Endothelial cell of umbilical vein (primary cell): Measurements from ENCODE around the gene DZIP1. TPM values are rescaled to one million over a fixed set of nuclear protein-coding genes. Genes with fewer than 3 reads are reported as not detected.

ENCODE experiments used
- BruUV-seq: library from RNA; stranded (reverse); fragments of 400-500 nt; replicated peaks from 2 replicates; lab custom pipeline; 2021; lab: Mats Ljungman, UMichigan
- CTCF ChIA-PET: fragments of 300-600, 350-600 bp; sonication (Branson Sonifier 250); formaldehyde crosslinking; loops from one replicate; lab custom pipeline; 2021; ENCODE audit warnings: antibody characterized with exemption, inconsistent platforms; lab: Charles Lee
- POLR2A ChIA-PET: fragments of 300-600, 350-600 bp; sonication (Branson Sonifier 250); formaldehyde crosslinking; loops from one replicate; lab custom pipeline; 2021; ENCODE audit warnings: antibody characterized with exemption, inconsistent platforms; lab: Charles Lee
- DNase-seq: peaks from one replicate; pipeline ENCODE4 v3.0.0-alpha.2; 2011; ENCODE audit warnings: low read depth, low spot score
- FAIRE-seq: peaks from 2 replicates; lab custom pipeline; 2011; peaks lifted over from hg19 to GRCh38; lab: Jason Lieb, UNC
- H2AFZ ChIP-seq: 2 replicates; pipeline ENCODE4 v1.6.0; 2012; ENCODE audit warnings: low read depth, low read length, control low read depth, inconsistent platforms
- H3K27ac ChIP-seq: 2 replicates; pipeline ENCODE4 v1.5.1; 2011; ENCODE audit warnings: low read depth, mild to moderate bottlenecking, control low read depth, low read length, moderate library complexity; ENCODE audit not compliant: insufficient read depth
- H3K27me3 ChIP-seq, 2 experiments: 2 replicates each; pipeline versions ENCODE4 v1.6.0 to v1.6.1; 2011; ENCODE audit warnings: low read length in 2 of 2, mixed read lengths in 1 of 2; ENCODE audit not compliant: control insufficient read depth in 2 of 2, insufficient read depth in 2 of 2
- H3K36me3 ChIP-seq, 2 experiments: 2 replicates in 1 of 2; 3 replicates in 1 of 2; pipeline ENCODE4 v1.5.1; 2011; ENCODE audit warnings: low read length in 2 of 2, mild to moderate bottlenecking in 1 of 2, moderate library complexity in 1 of 2; ENCODE audit not compliant: control insufficient read depth in 2 of 2, insufficient read depth in 2 of 2; ENCODE audit errors: extremely low read depth in 1 of 2
- H3K4me1 ChIP-seq: 3 replicates; pipeline ENCODE4 v1.5.1; 2011; ENCODE audit warnings: mild to moderate bottlenecking, low read length; ENCODE audit not compliant: control insufficient read depth, insufficient read depth; ENCODE audit errors: extremely low read depth
- H3K4me2 ChIP-seq: 2 replicates; pipeline ENCODE4 v1.6.1; 2011; ENCODE audit warnings: low read length, control low read depth, mixed read lengths; ENCODE audit not compliant: insufficient read depth
- H3K4me3 ChIP-seq, 3 experiments: fragments of 200-600 bp in 1 of 3; sonication (generic), shearing (Covaris generic) in 1 of 3; replicated peaks in 1 of 3; 2 replicates each; pipeline ENCODE4 v1.5.1; 2011 to 2016; ENCODE audit warnings: control low read depth in 3 of 3, low read length in 3 of 3, mild to moderate bottlenecking in 2 of 3, inconsistent platforms in 1 of 3, low read depth in 1 of 3, moderate library complexity in 1 of 3; ENCODE audit not compliant: insufficient read depth in 1 of 3
- H3K79me2 ChIP-seq: 2 replicates; pipeline ENCODE4 v1.6.0; 2012; ENCODE audit warnings: low read length, inconsistent platforms; ENCODE audit not compliant: control insufficient read depth, insufficient read depth
- H3K9ac ChIP-seq: replicated peaks from 2 replicates; pipeline ENCODE3; 2011; ENCODE audit warnings: low read length, control low read depth; ENCODE audit not compliant: insufficient read depth; ENCODE audit errors: extremely low read depth
- H3K9me1 ChIP-seq: replicated peaks from 3 replicates; pipeline ENCODE4 v1.6.0; 2011; ENCODE audit warnings: mild to moderate bottlenecking, low read length; ENCODE audit not compliant: control insufficient read depth, insufficient read depth; ENCODE audit errors: extremely low read depth
- H3K9me3 ChIP-seq: replicated peaks from 2 replicates; pipeline ENCODE4 v1.5.1; 2012; ENCODE audit warnings: low read length, inconsistent platforms; ENCODE audit not compliant: control insufficient read depth, insufficient read depth
- H4K20me1 ChIP-seq: replicated peaks from 2 replicates; pipeline ENCODE3; 2011; ENCODE audit warnings: mild to moderate bottlenecking, low read length; ENCODE audit not compliant: control insufficient read depth, insufficient read depth; ENCODE audit errors: extremely low read depth
- CTCF ChIP-seq, 2 donors: IDR thresholded peaks; 1 replicate in 1 of 2; 2 replicates in 1 of 2; pipeline ENCODE4 v1.5.1; 2011; ENCODE audit warnings: low read length in 2 of 2, mild to moderate bottlenecking in 2 of 2, moderate library complexity in 2 of 2, control low read depth in 1 of 2, inconsistent platforms in 1 of 2, low read depth in 1 of 2; ENCODE audit not compliant: insufficient read depth in 1 of 2; ENCODE audit errors: extremely low read depth in 1 of 2
- EZH2 ChIP-seq: IDR thresholded peaks from 2 replicates; pipeline ENCODE4 v1.6.1; 2012; ENCODE audit warnings: borderline replicate concordance, low read depth, mild to moderate bottlenecking, moderate library complexity, low read length, inconsistent platforms; ENCODE audit not compliant: severe bottlenecking
- FOS ChIP-seq: IDR thresholded peaks from 2 replicates; pipeline ENCODE4 v1.6.1; 2011; ENCODE audit warnings: mild to moderate bottlenecking, low read length, moderate library complexity, borderline replicate concordance; ENCODE audit not compliant: insufficient read depth
- GATA2 ChIP-seq: IDR thresholded peaks from 2 replicates; pipeline ENCODE4 v1.7.0; 2011; ENCODE audit warnings: low read depth, mild to moderate bottlenecking, moderate library complexity, mixed read lengths, low read length; ENCODE audit not compliant: insufficient read length, insufficient read depth
- JUN ChIP-seq: IDR thresholded peaks from 2 replicates; pipeline ENCODE4 v1.6.1; 2011; ENCODE audit warnings: borderline replicate concordance, low read depth; ENCODE audit not compliant: insufficient read length, insufficient read depth
- MAX ChIP-seq: IDR thresholded peaks from 2 replicates; pipeline ENCODE4 v1.6.1; 2011; ENCODE audit not compliant: insufficient read depth, insufficient read length
- MYC ChIP-seq: IDR thresholded peaks from one replicate; pipeline ENCODE4 v1.6.1; 2011; ENCODE audit warnings: mild to moderate bottlenecking, low read depth, low read length
- POLR2A ChIP-seq: IDR thresholded peaks from 2 replicates; pipeline ENCODE4 v1.6.1; 2012; ENCODE audit warnings: low read depth, mild to moderate bottlenecking, control low read depth, low read length
- POLR2AphosphoS5 ChIP-seq: IDR thresholded peaks from 2 replicates; pipeline ENCODE4 v1.6.1; 2012; ENCODE audit warnings: low read depth, mild to moderate bottlenecking, control low read depth, low read length, moderate library complexity; ENCODE audit not compliant: insufficient read depth
- dilution Hi-C: fragments of 300-500 bp; cut with MboI; formaldehyde crosslinking; loops from one replicate; pipeline ENCODE4 v1.15.0; 2019; ENCODE audit warnings: low sequenced_read_pairs; ENCODE audit not compliant: extremely low pct_ligation_motif_present
- intact Hi-C: fragments of 100-400 bp; cut with micrococcal nuclease; formaldehyde crosslinking; loops from one replicate; pipeline ENCODE4 v1.10.0; 2022
- polyA plus RNA-seq, 4 experiments: library from polyadenylated mRNA; depleted of rRNA in 3 of 4; stranded (reverse) in 3 of 4; unstranded in 1 of 4; fragments of >200 nt; gene quantifications; 2 replicates each; pipeline versions ENCODE4 v1.2.1 to v1.2.3, GENCODE V29; 2011 to 2012; ENCODE audit warnings: missing spikeins in 1 of 4
- total RNA-seq: library from RNA; stranded (reverse); gene quantifications from 2 replicates; pipeline ENCODE4 v1.2.3, GENCODE V29; 2021

Gene DZIP1
- total and polyA plus RNA-seq, 2 donors (not counting 3 experiments of a cell fraction or from before 2014, with no cell fraction given) = 8.6 to 32.1 TPM

- TF ChIP-seq EZH2 (no peak), JUN (no peak), GATA2 (no peak), FOS (no peak), POLR2AphosphoS5 (no peak), CTCF (IDR thresholded peaks at IDR 0.05; ENCODE audit: extremely low read depth in 1 of 2, insufficient read depth in 1 of 2, low read depth in 1 of 2, low read length in 2 of 2) (no peak), POLR2A (no peak), MYC (no peak), MAX (no peak)
- Histone ChIP-seq H3K9me1 (no peaks in the 10 kb centered on the region), H3K9me3 (no peaks in the 10 kb centered on the region), H2AFZ (no peak overlapping the region), H3K4me2 (no peak overlapping the region), H3K4me3 (no peak overlapping the region), H3K36me3 (no peaks in the 10 kb centered on the region), H3K79me2 (no peaks in the 10 kb centered on the region), H3K4me1 (no peaks in the 10 kb centered on the region), H4K20me1 (no peaks in the 10 kb centered on the region), H3K27ac (no peak overlapping the region), H3K9ac (no peak overlapping the region), H3K27me3 (peaks cover 0 to 3% of the 10 kb centered on the region in 2 experiments)
- DNase-seq (no peak), FAIRE-seq (no peak)
- dilution Hi-C loops = no loop called here
- no TSS peak for BruUV-seq
- CTCF ChIA-PET = interaction anchor here (0.6 to 6.4 kb wide), 2 partner anchors 10 to 163 kb away, joined by 3 to 34 read pairs; no protein-coding TSS in a partner anchor
- POLR2A ChIA-PET = interaction anchor here (0.6 kb wide), 1 partner anchor 11 kb away, joined by 4 read pairs; no protein-coding TSS in a partner anchor
- intact Hi-C loops = no loop called here
These were observed 97.6 kb downstream of the DZIP1 start for GRCh38 chr13:95546919-95547318.
